Retinal pigment epithelial cell (primary cell): ENCODE data around the gene AAMDC.
"Not testable (repeated sequence)": the region's sequence is repeated elsewhere in the genome, so short reads cannot be mapped to it uniquely, and the experiment has no call there.

Source experiments
- DNase-seq: peaks from one replicate; pipeline ENCODE4 v3.0.0-alpha.2; 2010; ENCODE audit warnings: low read depth
- H3K4me3 ChIP-seq: 2 replicates; pipeline ENCODE4 v1.5.1; 2011; ENCODE audit warnings: mild to moderate bottlenecking, low read length, control low read depth, moderate library complexity
- TF ChIP-seq, protein P1 (sequence below): conservative IDR thresholded peaks from 2 replicates; pipeline ENCODE4 v1.5.1; 2011; ENCODE audit warnings: low read depth, low read length, control low read depth, inconsistent platforms

AAMDC gene

DNA sequence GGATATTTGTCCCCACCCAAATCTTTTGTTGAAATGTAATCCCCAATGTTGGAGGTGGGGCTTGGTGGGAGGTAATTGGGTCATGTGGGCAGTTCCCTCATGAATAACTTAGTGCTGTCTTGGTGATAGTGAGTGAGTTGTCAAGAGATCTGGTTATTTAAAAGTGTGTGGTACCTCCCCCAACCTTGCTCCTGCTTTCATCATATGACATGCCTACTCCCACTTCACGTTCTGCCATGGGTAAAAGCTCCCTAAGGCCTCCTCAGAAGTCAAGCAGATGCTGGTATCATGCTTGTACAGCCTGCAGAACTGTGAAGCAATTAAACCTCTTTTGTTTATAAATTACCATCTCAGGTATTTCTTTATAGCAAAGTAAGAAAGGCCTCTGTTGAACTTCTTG, 30.6 kb downstream of the AAMDC start:
- no peak overlapping the region for H3K4me3 ChIP-seq
- DNase-seq, result no peak
- TF ChIP-seq, protein P1, sequence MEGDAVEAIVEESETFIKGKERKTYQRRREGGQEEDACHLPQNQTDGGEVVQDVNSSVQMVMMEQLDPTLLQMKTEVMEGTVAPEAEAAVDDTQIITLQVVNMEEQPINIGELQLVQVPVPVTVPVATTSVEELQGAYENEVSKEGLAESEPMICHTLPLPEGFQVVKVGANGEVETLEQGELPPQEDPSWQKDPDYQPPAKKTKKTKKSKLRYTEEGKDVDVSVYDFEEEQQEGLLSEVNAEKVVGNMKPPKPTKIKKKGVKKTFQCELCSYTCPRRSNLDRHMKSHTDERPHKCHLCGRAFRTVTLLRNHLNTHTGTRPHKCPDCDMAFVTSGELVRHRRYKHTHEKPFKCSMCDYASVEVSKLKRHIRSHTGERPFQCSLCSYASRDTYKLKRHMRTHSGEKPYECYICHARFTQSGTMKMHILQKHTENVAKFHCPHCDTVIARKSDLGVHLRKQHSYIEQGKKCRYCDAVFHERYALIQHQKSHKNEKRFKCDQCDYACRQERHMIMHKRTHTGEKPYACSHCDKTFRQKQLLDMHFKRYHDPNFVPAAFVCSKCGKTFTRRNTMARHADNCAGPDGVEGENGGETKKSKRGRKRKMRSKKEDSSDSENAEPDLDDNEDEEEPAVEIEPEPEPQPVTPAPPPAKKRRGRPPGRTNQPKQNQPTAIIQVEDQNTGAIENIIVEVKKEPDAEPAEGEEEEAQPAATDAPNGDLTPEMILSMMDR, result no peak

- TF ChIP-seq, protein P1, result no peak
- DNase-seq, result no peak
- no peak overlapping the region for H3K4me3 ChIP-seq
These were observed 33.9 kb downstream of the AAMDC start for GRCh38 chr11:77854838-77855237.

GRCh38 chr11:77857906-77858457, 37.0 kb downstream of the AAMDC start:
- not testable (repeated sequence) for DNase-seq, H3K4me3 ChIP-seq

DNA sequence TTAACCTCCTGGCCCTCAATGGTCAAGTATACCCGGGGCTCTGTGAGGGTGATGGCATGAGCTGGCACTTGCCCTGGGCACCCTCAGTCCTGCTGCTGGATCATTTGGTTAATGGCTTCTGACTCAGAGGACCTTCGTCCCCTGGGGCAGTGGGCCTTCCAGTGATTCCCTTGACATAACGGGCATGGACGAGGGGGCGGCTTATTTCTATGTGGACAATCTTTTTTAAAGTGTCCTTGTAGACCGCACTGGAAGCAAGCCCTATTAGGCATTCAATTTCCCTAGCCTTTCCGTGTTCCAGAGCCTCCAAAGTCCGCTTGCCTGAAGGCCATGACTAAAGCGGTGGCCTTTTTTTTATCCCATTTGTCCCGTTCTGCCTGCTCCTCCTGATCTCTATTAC, 40.5 kb downstream of the AAMDC start:
- not testable (repeated sequence) for DNase-seq, H3K4me3 ChIP-seq

DNA sequence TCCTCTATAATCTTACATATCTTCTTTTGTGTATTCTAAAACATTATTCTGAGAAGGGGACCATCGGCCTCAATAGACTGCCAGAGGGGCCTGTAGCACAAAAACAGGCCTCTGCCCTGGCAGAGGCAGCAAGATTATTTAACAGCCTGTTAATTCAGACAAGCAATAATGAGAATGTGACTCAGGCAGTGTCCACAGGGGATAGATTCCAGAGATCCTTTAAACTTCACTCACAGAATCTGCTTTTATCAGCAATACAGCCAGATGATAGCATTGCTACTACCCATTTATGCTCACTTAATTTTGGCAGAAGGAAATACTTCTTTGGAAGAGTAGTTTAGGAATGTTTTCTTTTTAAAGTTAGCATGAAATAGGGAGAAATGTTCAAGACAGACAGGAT, 44.9 kb downstream of the AAMDC start:
- TF ChIP-seq, protein P1, result no peak
- DNase-seq, result no peak
- H3K4me3 ChIP-seq, result no peak overlapping the region

- TF ChIP-seq, protein P1, result no peak
- DNase-seq, result no peak
- H3K4me3 ChIP-seq, result no peak overlapping the region
These were observed 45.4 kb downstream of the AAMDC start for GRCh38 chr11:77866336-77866735.

DNA sequence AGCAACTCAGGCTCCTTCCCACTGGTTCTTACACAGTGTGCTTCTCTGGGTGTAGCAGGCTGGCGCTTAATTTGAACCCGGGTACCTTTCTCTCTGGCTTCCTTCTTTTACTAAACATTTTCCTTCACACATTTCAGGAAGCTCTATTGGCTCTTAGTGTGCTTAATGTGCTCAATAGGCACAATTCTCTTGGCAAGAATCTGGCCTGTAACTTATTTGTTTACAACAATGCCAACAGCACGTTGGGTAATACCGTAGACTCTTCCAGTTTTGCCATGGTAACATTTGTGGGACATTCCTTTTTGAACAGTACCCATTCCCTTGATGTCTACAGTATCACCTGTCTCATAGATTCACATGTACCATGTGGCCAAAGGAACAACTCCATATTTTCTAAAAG, 47.8 kb downstream of the AAMDC start:
- no peak for DNase-seq
- TF ChIP-seq, protein P1, result no peak
- H3K4me3 ChIP-seq, result no peak overlapping the region

GRCh38 chr11:77871855-77872254, 50.9 kb downstream of the AAMDC start:
- no peak overlapping the region for H3K4me3 ChIP-seq
- DNase-seq, result no peak

More at GRCh38 chr11:77871855-77872254, 50.9 kb downstream of the AAMDC start:
- TF ChIP-seq, protein P1, result no peak
